ENCODE measurements around the gene PTGER1. TPM values are rescaled to one million over a fixed set of nuclear protein-coding genes. Genes with fewer than 3 reads are reported as not detected.
A peak's percentile ranks its signal among the peaks of the same experiment; 100 is the strongest.

PTGER1 gene
- total RNA-seq, 4 donors from 2014 or later = 0.31 to 1.3 (median 0.38) TPM; not detected in 1

- Histone ChIP-seq H3K27ac (peak within 1 kb of the TSS; percentile 99 to 100 (median 100)), H3K27me3 (no peaks in the 10 kb centered on the region), H3K36me3 (peaks cover 21 to 39% (median 24%) of the 10 kb centered on the region in 3 donors), H3K9me3 (no peaks in the 10 kb centered on the region), H3K4me1 (peaks cover 24 to 87% (median 50%) of the 10 kb centered on the region in 3 donors), H3K4me3 (peak within 1 kb of the TSS; percentile 66 to 99 (median 96))
- WGBS, 2 donors = 0% methylated on average over 15 to 21 of the region's 82 CpGs
- intact Hi-C loops (cut with DNase I) = no loop called here
- TF ChIP-seq CTCF (IDR thresholded peaks at IDR 0.05) = peak in 1 of 6 experiments; percentile 19
- peak in 3 of 4 donors; percentile 96 to 98 (median 98) for TF ChIP-seq POLR2A (IDR thresholded peaks at IDR 0.05)
- no peak for DNase-seq
Observed at GRCh38 chr19:14517840-14518505, 42.8 kb upstream of the PTGER1 start, which contains the start of gene DNAJB1. TSS of gene DNAJB1 (minus strand) at chr19:14518397. CDS start at chr19:14518349, 48 bp downstream.

- intact Hi-C loops (cut with DNase I) = no loop called here
- DNase-seq = no peak
- Histone ChIP-seq H3K27me3 (no peaks in the 10 kb centered on the region), H3K4me3 (peak overlapping the region; percentile 66 to 99 (median 96)), H3K36me3 (peaks cover 21 to 40% (median 24%) of the 10 kb centered on the region in 3 donors), H3K27ac (peak overlapping the region; percentile 99 to 100 (median 100)), H3K4me1 (peaks cover 24 to 82% (median 47%) of the 10 kb centered on the region in 3 donors), H3K9me3 (no peaks in the 10 kb centered on the region)
- no peak for TF ChIP-seq POLR2A (IDR thresholded peaks at IDR 0.05)
- no peak for TF ChIP-seq CTCF (IDR thresholded peaks at IDR 0.05)
- 0% methylated on average over 3 to 9 of the region's 32 CpGs for WGBS, 2 donors
Observed at GRCh38 chr19:14517446-14517839, 42.3 kb upstream of the PTGER1 start.

GRCh38 chr19:14516746-14517438, 41.7 kb upstream of the PTGER1 start:
- H3K4me3 ChIP-seq = peak overlapping the region; percentile 66 to 99 (median 96)
- TF ChIP-seq CTCF (IDR thresholded peaks at IDR 0.05) (peak in 1 of 6 experiments; percentile 1), POLR2A (IDR thresholded peaks at IDR 0.05) (no peak)
- DNase-seq = no peak
- peak overlapping the region; percentile 99 to 100 (median 100) for H3K27ac ChIP-seq
- no peaks in the 10 kb centered on the region for H3K27me3 ChIP-seq
- intact Hi-C loops (cut with DNase I) = no loop called here
- peaks cover 21 to 40% (median 24%) of the 10 kb centered on the region in 3 donors for H3K36me3 ChIP-seq
- no peaks in the 10 kb centered on the region for H3K9me3 ChIP-seq
- WGBS, 2 donors = 13 to 15% methylated on average over 8 to 20 of the region's 22 CpGs
- peaks cover 24 to 82% (median 44%) of the 10 kb centered on the region in 3 donors for H3K4me1 ChIP-seq

GRCh38 chr19:14516048-14516534, 40.9 kb upstream of the PTGER1 start:
- Histone ChIP-seq H3K36me3 (peaks cover 21 to 40% (median 24%) of the 10 kb centered on the region in 3 donors), H3K27me3 (no peaks in the 10 kb centered on the region), H3K4me3 (peak overlapping the region; percentile 66 to 99 (median 96)), H3K4me1 (peaks cover 26 to 82% (median 45%) of the 10 kb centered on the region in 3 donors), H3K9me3 (no peaks in the 10 kb centered on the region), H3K27ac (peak overlapping the region; percentile 99 to 100 (median 100))
- 26 to 70% methylated on average over 9 to 15 of the region's 15 CpGs for WGBS, 2 donors
- TF ChIP-seq CTCF (IDR thresholded peaks at IDR 0.05) = no peak
- TF ChIP-seq POLR2A (IDR thresholded peaks at IDR 0.05) = no peak
- no peak for DNase-seq
- intact Hi-C loops (cut with DNase I) = no loop called here
